GM12801 (cell line): ENCODE measurements around the gene FADS6.

Source experiments
- TF ChIP-seq, protein P1 (sequence below): IDR thresholded peaks from one replicate; pipeline ENCODE4 v1.5.1; 2011; ENCODE audit warnings: control low read depth; ENCODE audit not compliant: insufficient read length; ENCODE audit errors: extremely low read depth

FADS6 gene

GRCh38 chr17:74892974-74893911 is at the start of gene FADS6:
FADS6 (minus strand) TSS chr17:74893633; CDS start chr17:74893595, 38 bp downstream.
- TF ChIP-seq, protein P1, sequence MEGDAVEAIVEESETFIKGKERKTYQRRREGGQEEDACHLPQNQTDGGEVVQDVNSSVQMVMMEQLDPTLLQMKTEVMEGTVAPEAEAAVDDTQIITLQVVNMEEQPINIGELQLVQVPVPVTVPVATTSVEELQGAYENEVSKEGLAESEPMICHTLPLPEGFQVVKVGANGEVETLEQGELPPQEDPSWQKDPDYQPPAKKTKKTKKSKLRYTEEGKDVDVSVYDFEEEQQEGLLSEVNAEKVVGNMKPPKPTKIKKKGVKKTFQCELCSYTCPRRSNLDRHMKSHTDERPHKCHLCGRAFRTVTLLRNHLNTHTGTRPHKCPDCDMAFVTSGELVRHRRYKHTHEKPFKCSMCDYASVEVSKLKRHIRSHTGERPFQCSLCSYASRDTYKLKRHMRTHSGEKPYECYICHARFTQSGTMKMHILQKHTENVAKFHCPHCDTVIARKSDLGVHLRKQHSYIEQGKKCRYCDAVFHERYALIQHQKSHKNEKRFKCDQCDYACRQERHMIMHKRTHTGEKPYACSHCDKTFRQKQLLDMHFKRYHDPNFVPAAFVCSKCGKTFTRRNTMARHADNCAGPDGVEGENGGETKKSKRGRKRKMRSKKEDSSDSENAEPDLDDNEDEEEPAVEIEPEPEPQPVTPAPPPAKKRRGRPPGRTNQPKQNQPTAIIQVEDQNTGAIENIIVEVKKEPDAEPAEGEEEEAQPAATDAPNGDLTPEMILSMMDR: no peak

DNA sequence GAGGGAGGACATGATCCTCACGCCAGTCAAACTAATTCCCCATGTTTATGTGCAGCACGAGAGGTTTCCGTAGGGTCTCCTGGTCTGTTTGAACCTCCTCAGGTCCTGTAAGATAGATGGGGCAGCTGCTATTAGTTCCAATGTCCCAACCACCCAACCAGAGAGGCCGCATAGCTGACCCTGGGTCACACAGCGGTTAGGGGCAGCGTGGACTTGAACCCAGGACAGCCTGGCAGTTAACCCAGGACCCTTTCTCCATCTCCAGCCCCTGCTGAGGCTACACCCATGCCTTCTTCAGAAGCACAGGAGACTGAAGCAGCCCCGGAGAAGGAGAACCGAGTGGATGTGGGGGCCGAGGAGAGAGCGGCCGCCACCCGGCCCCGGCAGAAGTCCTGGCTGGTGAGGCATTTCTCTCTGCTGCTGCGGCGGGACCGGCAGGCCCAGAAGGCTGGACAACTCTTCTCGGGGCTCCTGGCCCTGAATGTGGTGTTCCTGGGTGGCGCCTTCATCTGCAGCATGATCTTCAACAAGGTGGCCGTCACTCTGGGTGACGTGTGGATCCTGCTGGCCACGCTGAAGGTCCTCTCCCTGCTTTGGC is 47.8 kb upstream of the FADS6 start:
- TF ChIP-seq, protein P1: no peak

GRCh38 chr17:74939534-74939933 is 46.1 kb upstream of the FADS6 start:
- TF ChIP-seq, protein P1: no peak

- TF ChIP-seq, protein P1: no peak
These were observed 44.9 kb upstream of the FADS6 start for GRCh38 chr17:74938194-74938950.

DNA sequence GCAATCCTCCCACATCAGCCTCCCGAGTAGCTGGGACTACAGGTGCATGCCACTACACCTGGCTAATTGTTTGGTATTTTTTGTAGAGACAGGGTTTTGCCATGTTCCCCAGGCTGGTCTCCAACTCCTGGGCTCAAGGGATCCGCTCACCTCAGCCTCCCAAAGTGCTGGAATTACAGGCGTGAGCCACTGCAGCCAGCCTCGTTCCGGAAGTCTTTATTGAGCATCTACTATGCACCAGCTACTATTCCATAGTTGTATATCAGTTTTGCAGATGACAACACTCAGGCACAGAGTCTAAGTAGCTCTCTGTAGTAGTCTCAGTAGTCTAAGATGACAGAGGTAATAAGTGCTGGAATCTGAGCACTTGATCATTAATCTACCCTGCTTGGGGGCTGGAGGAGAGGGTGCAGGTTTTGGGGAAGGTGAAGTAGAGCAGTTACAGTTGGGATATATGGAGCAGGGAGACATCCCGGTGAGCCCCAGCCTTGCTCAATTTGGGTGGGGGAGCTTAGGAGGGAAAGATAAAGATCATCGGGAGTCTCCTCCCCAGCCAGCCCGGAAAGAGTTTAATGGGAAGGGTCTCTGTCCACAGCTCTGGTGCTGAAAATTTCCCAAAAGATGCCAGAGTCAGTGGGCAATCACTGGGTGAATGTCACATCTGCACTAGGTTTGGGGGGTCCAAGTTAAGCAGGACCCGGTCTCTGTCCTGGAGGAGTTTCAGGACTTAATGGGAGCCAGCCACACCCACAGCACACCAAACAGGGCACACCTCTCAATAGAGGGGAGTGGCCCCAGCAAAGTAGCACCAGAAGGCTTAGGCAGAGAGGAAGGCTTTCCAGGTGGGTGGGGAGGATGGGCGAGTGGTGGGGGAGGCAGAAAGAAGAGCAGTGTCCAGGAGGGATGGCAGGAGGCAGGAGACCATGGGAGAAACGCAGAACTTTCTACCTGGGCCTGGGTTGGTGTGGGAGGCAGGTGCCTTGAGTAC is 43.9 kb upstream of the FADS6 start:
- TF ChIP-seq, protein P1: no peak

DNA sequence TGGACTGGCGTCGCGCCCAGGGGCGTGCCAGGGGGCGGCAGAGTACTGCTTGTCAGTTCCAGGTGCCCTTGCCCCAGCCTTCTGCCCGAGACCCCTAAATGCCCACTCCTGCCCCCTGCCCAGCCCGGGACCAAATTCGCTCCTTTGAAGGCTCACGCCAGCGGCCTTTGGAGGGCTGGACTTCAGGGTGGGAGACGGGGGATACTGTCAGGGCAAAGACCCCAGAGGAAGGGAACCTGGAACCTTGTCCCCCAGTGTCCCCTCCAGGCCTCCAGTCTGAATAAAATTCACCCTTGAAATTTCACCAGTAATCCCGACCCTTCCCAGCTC is 43.0 kb upstream of the FADS6 start:
- TF ChIP-seq, protein P1: no peak
